ENCODE data around the gene DPEP1.
"Not testable (repeated sequence)": the region's sequence is repeated elsewhere in the genome, so short reads cannot be mapped to it uniquely, and the experiment has no call there.

Gene DPEP1

GRCh38 chr16:89653656-89654295, 40.3 kb downstream of the DPEP1 start:
- DNase-seq (ENCODE audit: low read depth) = no peak

DNA sequence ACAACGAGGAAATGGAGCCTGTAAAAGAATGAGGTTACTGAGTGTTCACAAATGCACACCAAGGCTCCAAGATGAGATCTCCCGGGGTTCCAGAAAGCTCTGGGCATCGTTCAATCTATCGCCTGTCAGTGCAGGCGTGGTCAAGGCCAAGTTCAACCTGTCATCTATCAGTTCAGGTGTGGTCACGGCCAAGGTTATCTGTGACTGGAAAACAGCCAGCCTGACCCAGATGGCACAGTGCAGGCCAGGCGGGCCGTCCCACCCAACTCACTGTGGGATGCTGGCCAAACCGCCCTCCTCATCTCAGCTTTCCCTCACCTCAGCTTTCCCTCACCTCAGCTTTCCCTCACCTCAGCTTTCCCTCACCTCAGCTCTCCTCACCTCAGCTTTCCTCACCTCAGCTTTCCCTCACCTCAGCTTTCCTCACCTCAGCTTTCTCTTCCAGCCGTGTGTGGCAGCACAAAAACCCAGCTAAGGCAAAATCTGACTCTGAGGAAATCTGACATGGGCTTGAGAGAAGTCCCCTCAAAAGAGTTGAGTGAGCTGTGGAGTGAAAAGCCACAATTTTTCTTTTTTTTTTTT, 41.7 kb downstream of the DPEP1 start:
- no peak for DNase-seq (ENCODE audit: low read depth)

GRCh38 chr16:89656435-89657121, 43.1 kb downstream of the DPEP1 start:
- DNase-seq (ENCODE audit: low read depth) = no peak

- no peak for DNase-seq (ENCODE audit: low read depth)
Observed at GRCh38 chr16:89657442-89658220, 44.2 kb downstream of the DPEP1 start, which contains the start of the genes CHMP1A and SPATA33. CHMP1A (minus strand) TSS chr16:89657708; CDS start chr16:89657588, 120 bp downstream. SPATA33 (plus strand) TSS chr16:89657836; CDS start chr16:89657912, 76 bp downstream.

DNA sequence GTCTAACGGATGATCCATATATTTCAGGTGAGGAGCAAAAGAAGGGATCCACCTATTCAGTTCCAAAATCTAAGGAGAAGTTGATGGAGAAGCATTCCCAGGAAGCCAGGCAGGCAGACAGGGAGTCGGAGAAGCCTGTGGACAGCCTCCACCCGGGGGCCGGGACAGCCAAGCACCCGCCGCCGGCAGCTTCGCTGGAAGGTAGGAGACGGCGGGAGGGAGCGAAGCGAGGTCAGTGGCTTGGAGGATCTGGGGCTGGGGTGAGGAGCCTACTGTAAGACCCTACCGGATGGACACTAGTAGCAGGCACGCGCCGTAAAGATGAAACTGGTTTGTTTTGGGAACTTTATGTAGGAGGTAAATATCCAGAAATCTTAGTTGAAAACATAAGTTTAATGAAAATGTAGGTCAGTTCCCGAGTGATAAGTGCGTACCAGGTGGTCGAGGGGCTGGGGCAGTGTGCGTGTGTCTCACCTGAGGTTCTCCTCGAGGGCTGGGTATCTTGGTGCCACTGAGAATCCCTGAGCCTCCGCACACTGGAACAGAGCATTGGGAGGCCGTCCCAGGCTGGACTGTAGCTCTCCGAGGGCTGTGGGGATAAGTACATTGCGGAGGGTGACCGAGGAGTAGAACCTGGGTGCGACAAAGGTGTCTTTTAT, 44.9 kb downstream of the DPEP1 start:
- DNase-seq (ENCODE audit: low read depth) = no peak

DNA sequence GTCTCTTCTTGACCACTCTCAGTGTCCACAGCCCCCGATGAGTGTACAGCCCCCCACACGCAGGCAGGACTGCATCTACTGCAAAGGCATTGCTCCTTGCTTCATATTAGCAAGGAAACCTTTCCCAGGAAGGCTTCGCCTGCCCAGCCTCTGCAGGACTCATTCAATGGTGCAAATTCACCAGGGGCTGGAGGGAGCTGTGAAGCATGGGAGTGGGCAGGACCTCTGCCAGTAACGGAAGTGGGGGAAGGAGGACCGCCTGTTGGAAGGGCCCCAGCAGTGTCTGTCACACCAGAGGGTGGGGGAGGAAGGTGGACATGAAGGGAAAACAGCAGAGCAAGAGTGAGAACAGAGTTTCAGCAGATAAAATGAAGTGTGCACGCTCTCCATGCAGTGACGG, 46.7 kb downstream of the DPEP1 start:
- DNase-seq (ENCODE audit: low read depth) = no peak

GRCh38 chr16:89661215-89661614, 47.8 kb downstream of the DPEP1 start:
- no peak for DNase-seq (ENCODE audit: low read depth)

DNA sequence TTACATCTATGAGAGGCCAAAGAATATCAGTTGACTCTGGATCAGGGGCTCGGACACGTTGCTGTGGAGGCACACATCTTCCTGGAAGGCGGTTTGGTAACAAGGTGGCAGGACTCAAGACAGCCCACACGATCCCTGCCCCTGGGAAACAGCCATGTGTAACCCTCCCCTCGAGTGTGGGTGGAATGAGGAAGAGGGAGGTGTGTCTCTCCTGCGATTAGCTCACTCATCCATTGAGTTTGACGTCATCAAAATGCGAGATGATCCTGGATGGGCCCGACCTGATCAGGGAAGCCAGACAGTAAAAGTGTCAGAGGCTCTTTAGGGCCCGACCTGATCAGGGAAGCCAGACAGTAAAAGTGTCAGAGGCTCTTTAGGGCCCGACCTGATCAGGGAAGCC, 50.8 kb downstream of the DPEP1 start:
- DNase-seq (ENCODE audit: low read depth) = not testable (repeated sequence)

DNA sequence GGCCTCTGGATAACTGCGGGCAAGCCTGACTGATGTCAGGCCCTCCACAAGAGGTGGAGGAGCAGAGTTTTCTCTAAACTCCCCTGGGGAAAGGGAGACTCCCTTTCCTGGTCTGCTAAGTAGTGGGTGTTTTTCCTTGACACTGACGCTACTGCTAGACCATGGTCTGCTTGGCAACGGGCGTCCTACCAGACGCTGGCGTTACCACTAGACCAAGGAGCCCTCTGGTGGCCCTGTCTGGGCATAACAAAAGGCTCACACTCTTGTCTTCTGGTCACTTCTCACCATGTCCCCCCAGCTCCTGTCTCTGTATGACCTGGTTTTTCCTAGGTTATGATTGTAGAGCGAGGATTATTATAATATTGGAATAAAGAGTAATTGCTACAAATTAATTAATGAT, 53.6 kb downstream of the DPEP1 start:
- DNase-seq (ENCODE audit: low read depth) = not testable (repeated sequence)

- DNase-seq (ENCODE audit: low read depth) = no peak
Observed at GRCh38 chr16:89667633-89668032, 54.2 kb downstream of the DPEP1 start.

GRCh38 chr16:89668790-89669158, 55.3 kb downstream of the DPEP1 start:
- DNase-seq (ENCODE audit: low read depth) = no peak

GRCh38 chr16:89669755-89670154, 56.3 kb downstream of the DPEP1 start:
- DNase-seq (ENCODE audit: low read depth) = no peak

GRCh38 chr16:89670496-89671431, 57.3 kb downstream of the DPEP1 start:
- no peak for DNase-seq (ENCODE audit: low read depth)

GRCh38 chr16:89671565-89671964, 58.1 kb downstream of the DPEP1 start:
- not testable (repeated sequence) for DNase-seq (ENCODE audit: low read depth)

DNA sequence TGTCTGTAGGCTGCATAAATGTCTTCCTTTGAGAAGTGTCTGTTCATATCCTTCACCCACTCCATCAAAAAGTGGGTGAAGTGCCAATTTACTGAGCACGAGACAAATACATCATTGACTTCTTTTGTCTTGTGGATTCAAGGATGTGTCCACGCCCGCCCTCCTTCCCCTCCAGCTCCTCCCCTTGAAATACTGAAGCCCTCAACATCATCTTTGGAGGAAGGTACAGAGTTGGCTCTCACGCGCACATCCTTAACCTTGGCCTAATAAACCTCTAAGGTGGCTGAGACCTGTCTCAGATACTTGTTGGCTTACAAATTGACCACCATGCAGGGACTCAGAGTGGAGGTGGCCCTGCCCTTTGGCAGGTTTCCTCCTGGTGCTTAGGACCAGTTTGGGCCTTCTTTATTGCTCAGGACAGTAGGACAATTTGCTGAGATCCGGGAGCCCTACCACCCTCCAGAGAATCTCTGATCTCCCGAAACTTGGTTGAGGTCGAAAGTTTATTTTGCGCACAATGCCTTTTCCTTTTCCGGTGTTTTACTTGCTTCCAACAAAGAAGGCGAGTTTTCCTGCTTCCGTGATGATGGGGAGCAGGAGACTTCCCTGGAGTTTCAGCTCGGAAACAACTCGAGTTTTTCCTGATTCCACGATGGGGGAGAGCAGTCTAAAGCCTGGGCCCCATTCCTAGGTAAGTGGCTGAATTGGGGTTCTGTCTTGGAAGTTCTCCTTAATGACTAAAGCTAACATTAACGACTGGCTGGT, 58.9 kb downstream of the DPEP1 start:
- DNase-seq (ENCODE audit: low read depth) = no peak

DNA sequence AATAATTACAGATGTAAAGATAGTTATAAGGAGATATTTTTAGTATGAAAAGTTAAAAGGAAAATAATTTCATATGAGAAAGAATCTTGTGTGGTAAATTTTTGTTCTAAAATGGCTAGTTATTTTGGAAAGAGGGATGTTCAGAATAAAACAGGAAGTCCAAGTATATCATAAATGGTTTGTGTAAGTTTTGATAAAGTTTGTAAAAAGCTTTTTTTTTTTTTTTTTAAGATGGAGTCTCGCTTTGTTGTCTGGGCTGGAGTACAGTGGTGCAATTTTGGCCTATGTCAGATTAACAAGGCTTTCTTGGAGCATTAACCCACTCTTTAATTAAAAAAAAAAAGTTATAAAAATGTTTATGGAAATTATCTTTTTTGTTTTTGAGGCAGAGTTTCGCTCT, 64.8 kb downstream of the DPEP1 start:
- DNase-seq (ENCODE audit: low read depth) = no peak

GRCh38 chr16:89685916-89686315, 72.5 kb downstream of the DPEP1 start:
- DNase-seq (ENCODE audit: low read depth) = no peak

DNA sequence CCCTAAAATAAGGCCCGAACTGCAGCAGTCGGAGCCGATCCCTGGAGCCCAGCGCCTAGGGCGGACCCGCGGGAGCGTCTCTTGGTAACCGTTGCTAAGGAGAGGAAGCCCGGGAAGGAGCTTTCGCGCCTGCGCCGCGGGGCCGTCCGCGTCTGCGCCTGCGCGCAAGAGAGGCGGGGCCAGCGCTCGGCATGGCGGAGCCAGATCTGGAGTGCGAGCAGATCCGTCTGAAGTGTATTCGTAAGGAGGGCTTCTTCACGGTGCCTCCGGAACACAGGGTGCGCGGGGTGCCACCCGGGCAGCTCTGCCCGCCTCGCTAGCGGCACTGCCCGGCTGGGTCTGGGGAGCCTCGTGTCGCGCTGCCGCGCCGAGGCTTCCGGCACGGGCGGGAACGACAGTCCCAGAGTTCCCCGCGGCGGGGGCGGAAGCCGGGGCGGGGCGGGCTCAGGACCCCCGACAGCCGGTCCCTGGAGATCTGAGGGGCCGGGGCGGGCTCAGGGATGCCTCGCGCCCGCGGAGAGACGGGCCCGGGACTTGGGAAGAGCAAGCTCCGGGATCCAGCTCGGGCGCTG, 73.2 kb downstream of the DPEP1 start, which contains the start of gene CDK10:
CDK10 (plus strand) TSS at position 170 of the 572 bp plus-strand sequence; CDS start at position 192, 22 bp downstream.
- DNase-seq (ENCODE audit: low read depth) = no peak

DNA sequence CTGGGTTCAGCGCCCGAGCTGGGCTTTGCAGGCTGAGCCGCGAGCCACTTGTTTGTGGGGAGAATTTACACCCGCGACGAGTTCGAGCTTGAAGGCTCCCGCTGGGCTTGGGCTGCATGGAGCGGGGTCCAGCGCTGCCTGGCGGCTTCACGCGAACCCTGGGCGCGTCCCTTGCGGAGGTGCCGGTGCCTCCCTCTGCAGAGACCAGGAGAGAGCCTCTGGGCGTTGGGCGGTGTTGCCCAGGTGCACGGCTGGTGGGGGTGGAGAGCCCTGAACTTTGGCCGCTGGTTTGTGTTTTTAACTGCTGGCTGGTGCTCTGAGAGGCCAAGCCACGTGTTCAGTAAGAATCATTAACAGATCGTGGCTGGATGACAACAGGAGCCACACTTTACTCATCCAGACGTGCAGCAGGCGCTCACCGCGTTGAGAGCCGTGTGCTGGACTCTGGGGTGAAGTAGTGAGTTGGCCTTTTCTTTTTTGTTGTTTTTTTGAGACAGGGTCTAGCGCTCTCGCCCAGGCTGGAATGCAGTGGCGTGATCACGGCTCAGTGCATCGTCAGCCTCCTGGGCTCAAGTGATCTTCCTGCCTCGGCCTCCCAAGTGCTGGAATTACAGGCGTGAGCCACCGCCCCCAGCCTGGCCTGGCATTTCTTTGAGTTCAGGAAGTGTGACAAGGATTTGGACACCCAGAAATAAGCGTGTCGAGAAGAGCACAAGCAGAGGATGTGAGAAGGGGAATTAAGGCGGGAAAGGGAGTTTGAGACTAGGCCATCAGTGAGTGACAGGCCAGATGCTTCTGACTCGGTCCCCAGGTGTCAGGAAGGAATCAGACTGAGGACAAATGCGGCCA, 73.9 kb downstream of the DPEP1 start:
- no peak for DNase-seq (ENCODE audit: low read depth)

All from GM04503 (cell line).